ENCODE results near the gene TBC1D2B. TPM values are rescaled to one million over a fixed set of nuclear protein-coding genes. Genes with fewer than 3 reads are reported as not detected.
A peak's percentile ranks its signal among the peaks of the same experiment; 100 is the strongest.

Gene TBC1D2B
- total RNA-seq, 1 experiment from 2014 or later, result 17.6 TPM

DNA sequence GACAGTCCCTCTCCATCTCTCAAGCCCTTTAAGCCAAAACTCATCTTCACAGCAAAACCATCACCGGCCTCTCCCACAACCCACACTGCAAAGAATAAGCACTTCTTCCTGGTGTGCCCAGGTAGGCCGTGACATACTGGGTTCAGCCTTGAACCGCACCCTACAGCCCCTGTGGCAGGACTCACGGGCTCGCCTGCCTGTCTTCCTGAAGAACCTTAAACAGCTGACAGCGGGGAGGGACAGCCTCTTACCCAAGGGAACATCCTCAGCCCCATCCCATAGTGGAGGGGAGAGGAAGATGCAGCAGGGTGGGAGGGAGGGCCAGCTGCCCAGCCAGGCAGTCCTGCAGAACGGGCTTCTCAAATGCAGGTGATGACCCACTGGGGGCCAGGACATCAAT lies 40.2 kb downstream of the TBC1D2B start:
- H2BK5ac ChIP-seq (ENCODE audit: insufficient read length, low read length), result no peak overlapping the region
- no peak for DNase-seq
- H3K4ac ChIP-seq (ENCODE audit: low read depth, low read length), result no peak overlapping the region
- no peak overlapping the region for H2AK5ac ChIP-seq (ENCODE audit: insufficient read length, low read length)
- no peak overlapping the region for H3K18ac ChIP-seq (ENCODE audit: insufficient read length, low read depth, low read length)
- H3K56ac ChIP-seq (ENCODE audit: insufficient read length, low read depth, low read length), result no peak overlapping the region
- H3K23ac ChIP-seq (ENCODE audit: insufficient read length, low read depth, low read length), result no peak overlapping the region
- no peak overlapping the region for H4K91ac ChIP-seq (ENCODE audit: insufficient read length, low read depth, low read length)
- no peak overlapping the region for H3T11ph ChIP-seq (ENCODE audit: low read length)
- no peak overlapping the region for H2BK15ac ChIP-seq (ENCODE audit: low read depth, low read length)
- no peak overlapping the region for H2BK120ac ChIP-seq (ENCODE audit: low read depth, low read length, poor library complexity, severe bottlenecking)
- H3K27ac ChIP-seq (ENCODE audit: insufficient read length, low read depth, low read length), result no peak overlapping the region
- H2AFZ ChIP-seq (ENCODE audit: low read length), result no peak overlapping the region
- TF ChIP-seq, protein P1, sequence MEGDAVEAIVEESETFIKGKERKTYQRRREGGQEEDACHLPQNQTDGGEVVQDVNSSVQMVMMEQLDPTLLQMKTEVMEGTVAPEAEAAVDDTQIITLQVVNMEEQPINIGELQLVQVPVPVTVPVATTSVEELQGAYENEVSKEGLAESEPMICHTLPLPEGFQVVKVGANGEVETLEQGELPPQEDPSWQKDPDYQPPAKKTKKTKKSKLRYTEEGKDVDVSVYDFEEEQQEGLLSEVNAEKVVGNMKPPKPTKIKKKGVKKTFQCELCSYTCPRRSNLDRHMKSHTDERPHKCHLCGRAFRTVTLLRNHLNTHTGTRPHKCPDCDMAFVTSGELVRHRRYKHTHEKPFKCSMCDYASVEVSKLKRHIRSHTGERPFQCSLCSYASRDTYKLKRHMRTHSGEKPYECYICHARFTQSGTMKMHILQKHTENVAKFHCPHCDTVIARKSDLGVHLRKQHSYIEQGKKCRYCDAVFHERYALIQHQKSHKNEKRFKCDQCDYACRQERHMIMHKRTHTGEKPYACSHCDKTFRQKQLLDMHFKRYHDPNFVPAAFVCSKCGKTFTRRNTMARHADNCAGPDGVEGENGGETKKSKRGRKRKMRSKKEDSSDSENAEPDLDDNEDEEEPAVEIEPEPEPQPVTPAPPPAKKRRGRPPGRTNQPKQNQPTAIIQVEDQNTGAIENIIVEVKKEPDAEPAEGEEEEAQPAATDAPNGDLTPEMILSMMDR (conservative IDR thresholded peaks at IDR 0.05), result no peak
- H3K9me3 ChIP-seq (ENCODE audit: control insufficient read depth, low read depth, low read length), result no peaks in the 10 kb centered on the region
- no CpG with 5 or more reads among the region's 7 CpGs for WGBS (ENCODE audit: extremely low coverage, insufficient read length, low lambda C conversion rate)
- no peak overlapping the region for H4K8ac ChIP-seq (replicated peaks; ENCODE audit: insufficient read length, low read depth, low read length)
- Mint-ChIP-seq H3K36me3 (ENCODE audit: insufficient read depth in 1 of 3, low read depth in 3 of 3) (peaks cover 0 to 3% (median 0%) of the 10 kb centered on the region in 3 experiments; a peak in 4 of 7 replicates), H3K4me1 (peaks cover 7 to 9% of the 10 kb centered on the region in 2 experiments), H3K27me3 (ENCODE audit: low read depth) (no peaks in the 10 kb centered on the region), H3K4me3 (no peak overlapping the region), H3K27ac (peak overlapping the region in 1 of 3 experiments; percentile 0; a peak in 1 of 7 replicates), H3K9me3 (no peaks in the 10 kb centered on the region)
- no peak overlapping the region for H3K4me2 ChIP-seq (ENCODE audit: insufficient read depth, insufficient read length, low read length)
- H3K9ac ChIP-seq (ENCODE audit: extremely low read depth, insufficient read length, low read length), result no peak overlapping the region
- H3K79me2 ChIP-seq (ENCODE audit: insufficient read depth, low read length), result no peaks in the 10 kb centered on the region
- no peak overlapping the region for H2BK20ac ChIP-seq (ENCODE audit: low read depth, low read length, poor library complexity, severe bottlenecking)
- no peaks in the 10 kb centered on the region for H3K4me1 ChIP-seq (ENCODE audit: insufficient read depth, low read length)
- no peak overlapping the region for H4K5ac ChIP-seq (ENCODE audit: insufficient read length, low read depth, low read length)
- no peak overlapping the region; the same call in 1 of the 2 replicates for H3K14ac ChIP-seq (ENCODE audit: insufficient read depth, low read length)
- no peaks in the 10 kb centered on the region for H3K23me2 ChIP-seq (ENCODE audit: insufficient read length, low read depth, low read length, poor library complexity, severe bottlenecking)
- no peaks in the 10 kb centered on the region for H3K79me1 ChIP-seq (ENCODE audit: insufficient read depth, low read depth, low read length, poor library complexity, severe bottlenecking)
- no peaks in the 10 kb centered on the region for H4K20me1 ChIP-seq (ENCODE audit: control insufficient read depth, insufficient read depth, insufficient read length)
- no peak overlapping the region for H2BK12ac ChIP-seq (ENCODE audit: insufficient read length, low read depth, low read length)
- H3K27me3 ChIP-seq (ENCODE audit: insufficient read depth, low read length), result no peaks in the 10 kb centered on the region

Measured in H9 (cell line).